Rectal smooth muscle tissue (tissue), 1 donor: ENCODE results near the gene STK36.

Source experiments
- H3K27ac ChIP-seq: one replicate; pipeline ENCODE4 v1.7.0; 2013; ENCODE audit warnings: low read depth, low read length, inconsistent platforms
- H3K27me3 ChIP-seq: one replicate; pipeline ENCODE4 v1.7.0; 2013; ENCODE audit warnings: low read length; ENCODE audit not compliant: control insufficient read depth, insufficient read depth
- H3K36me3 ChIP-seq: one replicate; pipeline ENCODE4 v1.7.0; 2013; ENCODE audit warnings: low read length; ENCODE audit not compliant: control insufficient read depth, insufficient read depth
- H3K4me1 ChIP-seq: one replicate; pipeline ENCODE4 v1.7.0; 2013; ENCODE audit warnings: low read length; ENCODE audit not compliant: control insufficient read depth, insufficient read depth
- H3K4me3 ChIP-seq: one replicate; pipeline ENCODE4 v1.7.0; 2013; ENCODE audit warnings: low read length
- H3K9ac ChIP-seq: one replicate; pipeline ENCODE4 v1.7.0; 2013; ENCODE audit warnings: low read length

The STK36 gene

GRCh38 chr2:218726004-218726574, 54.2 kb downstream of the STK36 start:
- Histone ChIP-seq H3K4me3 (no peak overlapping the region), H3K27me3 (no peaks in the 10 kb centered on the region), H3K36me3 (no peaks in the 10 kb centered on the region), H3K9ac (no peak overlapping the region), H3K4me1 (no peaks in the 10 kb centered on the region), H3K27ac (no peak overlapping the region)

GRCh38 chr2:218727502-218728165, 55.7 kb downstream of the STK36 start:
- Histone ChIP-seq H3K36me3 (no peaks in the 10 kb centered on the region), H3K4me1 (no peaks in the 10 kb centered on the region), H3K4me3 (no peak overlapping the region), H3K27ac (no peak overlapping the region), H3K9ac (no peak overlapping the region), H3K27me3 (no peaks in the 10 kb centered on the region)

- Histone ChIP-seq H3K27ac (no peak overlapping the region), H3K4me1 (no peaks in the 10 kb centered on the region), H3K9ac (no peak overlapping the region), H3K36me3 (no peaks in the 10 kb centered on the region), H3K27me3 (no peaks in the 10 kb centered on the region), H3K4me3 (no peak overlapping the region)
Observed at GRCh38 chr2:218729640-218730039, 57.8 kb downstream of the STK36 start.

GRCh38 chr2:218732052-218732760, 60.3 kb downstream of the STK36 start:
- H3K4me1 ChIP-seq: no peaks in the 10 kb centered on the region
- no peak overlapping the region for H3K4me3 ChIP-seq
- no peaks in the 10 kb centered on the region for H3K27me3 ChIP-seq
- H3K36me3 ChIP-seq: no peaks in the 10 kb centered on the region
- no peak overlapping the region for H3K27ac ChIP-seq
- H3K9ac ChIP-seq: no peak overlapping the region

- Histone ChIP-seq H3K9ac (no peak overlapping the region), H3K27ac (no peak overlapping the region), H3K4me1 (no peaks in the 10 kb centered on the region), H3K4me3 (no peak overlapping the region), H3K27me3 (no peaks in the 10 kb centered on the region), H3K36me3 (peaks cover 4% of the 10 kb centered on the region)
Observed at GRCh38 chr2:218732761-218733158, 60.9 kb downstream of the STK36 start.

GRCh38 chr2:218733171-218734021, 61.5 kb downstream of the STK36 start:
- H3K27ac ChIP-seq: no peak overlapping the region
- no peak overlapping the region for H3K9ac ChIP-seq
- no peaks in the 10 kb centered on the region for H3K4me1 ChIP-seq
- H3K27me3 ChIP-seq: no peaks in the 10 kb centered on the region
- H3K4me3 ChIP-seq: no peak overlapping the region
- H3K36me3 ChIP-seq: peaks cover 11% of the 10 kb centered on the region

GRCh38 chr2:218734190-218734975, 62.5 kb downstream of the STK36 start:
- no peak overlapping the region for H3K9ac ChIP-seq
- no peak overlapping the region for H3K4me3 ChIP-seq
- peaks cover 17% of the 10 kb centered on the region for H3K36me3 ChIP-seq
- no peaks in the 10 kb centered on the region for H3K27me3 ChIP-seq
- H3K27ac ChIP-seq: no peak overlapping the region
- H3K4me1 ChIP-seq: no peaks in the 10 kb centered on the region

GRCh38 chr2:218736531-218736930, 64.6 kb downstream of the STK36 start:
- Histone ChIP-seq H3K36me3 (peaks cover 21% of the 10 kb centered on the region), H3K4me3 (no peak overlapping the region), H3K9ac (no peak overlapping the region), H3K4me1 (no peaks in the 10 kb centered on the region), H3K27ac (no peak overlapping the region), H3K27me3 (no peaks in the 10 kb centered on the region)

GRCh38 chr2:218743068-218743467, 71.2 kb downstream of the STK36 start:
- Histone ChIP-seq H3K4me1 (no peaks in the 10 kb centered on the region), H3K9ac (no peak overlapping the region), H3K27ac (no peak overlapping the region), H3K36me3 (peaks cover 34% of the 10 kb centered on the region), H3K27me3 (no peaks in the 10 kb centered on the region), H3K4me3 (no peak overlapping the region)

- Histone ChIP-seq H3K27ac (no peak overlapping the region), H3K4me1 (no peaks in the 10 kb centered on the region), H3K4me3 (no peak overlapping the region), H3K36me3 (peaks cover 28% of the 10 kb centered on the region), H3K9ac (no peak overlapping the region), H3K27me3 (no peaks in the 10 kb centered on the region)
Observed at GRCh38 chr2:218744615-218745014, 72.7 kb downstream of the STK36 start.

- Histone ChIP-seq H3K27ac (peak overlapping the region; percentile 44), H3K27me3 (no peaks in the 10 kb centered on the region), H3K4me3 (no peak overlapping the region), H3K9ac (no peak overlapping the region), H3K4me1 (no peaks in the 10 kb centered on the region), H3K36me3 (peaks cover 33% of the 10 kb centered on the region)
Observed at GRCh38 chr2:218745160-218745558, 73.3 kb downstream of the STK36 start.
